Adrenal gland (tissue), 12 donors: ENCODE results near the gene PLEKHG7. TPM values are rescaled to one million over a fixed set of nuclear protein-coding genes. Genes with fewer than 3 reads are reported as not detected.

Experiments used
- DNase-seq, 7 donors: peaks; one replicate each; pipeline ENCODE4 v3.0.0-alpha.2; 2019 to 2020
- H3K27ac ChIP-seq, 5 donors: fragments of 200-600 bp; sonication (generic) in 4 of 5; 1 replicate in 3 of 5; 2 replicates in 2 of 5; pipeline versions ENCODE4 v1.5.1 to v1.8.0; 2016 to 2020; ENCODE audit warnings: mild to moderate bottlenecking in 1 of 5
- H3K27me3 ChIP-seq: fragments of 200-600 bp; 2 replicates; pipeline ENCODE4 v1.8.0; 2021
- H3K36me3 ChIP-seq, 2 donors: fragments of 200-600 bp; replicated peaks in 1 of 2; 1 replicate in 1 of 2; 2 replicates in 1 of 2; pipeline versions ENCODE4 v1.5.1 to v1.8.0; 2018 to 2022
- H3K4me1 ChIP-seq, 2 donors: fragments of 200-600 bp; replicated peaks in 1 of 2; 1 replicate in 1 of 2; 2 replicates in 1 of 2; pipeline versions ENCODE4 v1.5.1 to v1.8.0; 2018 to 2021
- H3K4me3 ChIP-seq, 4 donors: fragments of 200-600 bp; sonication (generic) in 3 of 4; one replicate each; pipeline ENCODE4 v1.5.1; 2016 to 2018
- H3K9me3 ChIP-seq, 3 donors: fragments of 200-600 bp; sonication (generic) in 1 of 3; replicated peaks in 1 of 3; 1 replicate in 2 of 3; 2 replicates in 1 of 3; pipeline versions ENCODE4 v1.5.1 to v1.8.0; 2016 to 2021
- CTCF ChIP-seq, 6 experiments: fragments of 450-650 bp in 4 of 6; fragments of 200-600 bp in 2 of 6; sonication (generic) in 1 of 6; IDR thresholded peaks; 1 replicate in 5 of 6; 2 replicates in 1 of 6; pipeline versions ENCODE4 v1.5.1 to v1.8.0; 2016 to 2021; ENCODE audit warnings: antibody characterized with exemption in 6 of 6, mild to moderate bottlenecking in 2 of 6, moderate library complexity in 1 of 6
- POLR2A ChIP-seq, 2 donors: fragments of 450-650 bp; IDR thresholded peaks; one replicate each; pipeline ENCODE4 v1.6.1; 2017; ENCODE audit warnings: antibody characterized with exemption in 2 of 2, mild to moderate bottlenecking in 2 of 2, moderate library complexity in 1 of 2
- WGBS, 4 donors: extraction: QIAGEN DNeasy Blood & Tissue Kit in 2 of 4; methylation state at CpG; one replicate each; pipeline versions ENCODE4 v1.1.5 to v1.1.7; 2013 to 2017; 5-methylcytosine and 5-hydroxymethylcytosine counted together
- intact Hi-C, 2 donors: fragments of 100-400 bp; cut with DNase I; formaldehyde crosslinking; loops; one replicate each; pipeline versions ENCODE4 v1.14.1 to v1.15.0; 2022 to 2023
- polyA plus RNA-seq, 3 donors: library from polyadenylated mRNA; stranded (reverse); fragments of 200-250 nt in 2 of 3; fragments of 350-450 nt in 1 of 3; fragmentation: Illumina TruSeq in 1 of 3; extraction: RNeasy Lipid Tissue Mini Kit (QIAGEN cat#74804) in 1 of 3; gene quantifications; one replicate each; pipeline ENCODE4 v1.2.3, GENCODE V29; 2013 to 2014
- total RNA-seq, 9 donors: library from RNA; depleted of rRNA in 4 of 9; stranded (reverse); fragments of >200 nt in 4 of 9; fragments of 120-200 nt in 1 of 9; fragmentation: NEBNext Ultra II Directional in 1 of 9; extraction: Animal tissue kit (Norgen Biotek cat#: 25700) in 1 of 9; gene quantifications; one replicate each; pipeline versions ENCODE4 v1.1.0 to v1.2.4, GENCODE V29; 2013 to 2023
- donor health status: healthy with polysubstance abuse.
- donor health status: Bipolar disorder and iron deficiency.
- donor health status: DM: yes; HTN: yes; CAD: no.
- donor health status: DM: no; HTN: no; CAD: no.
- donor health status: DM: no; HTN: no; CAD: no.
- donor health status: DM: yes; HTN: yes; CAD: no.

PLEKHG7 gene
- total and polyA plus RNA-seq, 12 donors: not detected

- no peak overlapping the region for H3K4me3 ChIP-seq
- intact Hi-C loops: no loop called here
- H3K9me3 ChIP-seq: no peaks in the 10 kb centered on the region
- H3K36me3 ChIP-seq: no peaks in the 10 kb centered on the region
- no peak for DNase-seq
- no peaks in the 10 kb centered on the region for H3K27me3 ChIP-seq
- TF ChIP-seq CTCF (IDR thresholded peaks at IDR 0.05) (no peak), POLR2A (IDR thresholded peaks at IDR 0.05) (no peak)
- 74 to 82% (median 77%) methylated on average over 3 of the region's 3 CpGs for WGBS, 4 donors
- peaks cover 8 to 14% of the 10 kb centered on the region in 2 donors for H3K4me1 ChIP-seq
- H3K27ac ChIP-seq: no peak overlapping the region
These were observed 20.1 kb downstream of the PLEKHG7 start for GRCh38 chr12:92722897-92723296.

- no peaks in the 10 kb centered on the region for H3K36me3 ChIP-seq
- 80 to 95% (median 91%) methylated on average over 4 of the region's 4 CpGs for WGBS, 4 donors
These were observed 24.1 kb downstream of the PLEKHG7 start for GRCh38 chr12:92726850-92727249.

GRCh38 chr12:92729773-92730305, 27.1 kb downstream of the PLEKHG7 start:
- no peaks in the 10 kb centered on the region for H3K9me3 ChIP-seq
- no peak overlapping the region for H3K27ac ChIP-seq
- H3K4me3 ChIP-seq: no peak overlapping the region
- WGBS, 4 donors: 38 to 55% (median 47%) methylated on average over 1 of the region's 1 CpG
- intact Hi-C loops: no loop called here
- DNase-seq: no peak
- TF ChIP-seq CTCF (IDR thresholded peaks at IDR 0.05) (no peak), POLR2A (IDR thresholded peaks at IDR 0.05) (no peak)
- no peaks in the 10 kb centered on the region for H3K27me3 ChIP-seq
- H3K4me1 ChIP-seq: no peaks in the 10 kb centered on the region
- H3K36me3 ChIP-seq: no peaks in the 10 kb centered on the region

More at GRCh38 chr12:92726850-92727249, 24.1 kb downstream of the PLEKHG7 start:
- Histone ChIP-seq H3K9me3 (no peaks in the 10 kb centered on the region), H3K27ac (no peak overlapping the region), H3K4me1 (no peaks in the 10 kb centered on the region), H3K27me3 (no peaks in the 10 kb centered on the region), H3K4me3 (no peak overlapping the region)
- TF ChIP-seq POLR2A (IDR thresholded peaks at IDR 0.05) (no peak), CTCF (IDR thresholded peaks at IDR 0.05) (no peak)
- intact Hi-C loops: no loop called here
- no peak for DNase-seq

GRCh38 chr12:92730758-92731157, 28.0 kb downstream of the PLEKHG7 start:
- Histone ChIP-seq H3K27me3 (no peaks in the 10 kb centered on the region), H3K4me1 (peaks cover 0 to 4% of the 10 kb centered on the region in 2 donors), H3K27ac (no peak overlapping the region), H3K4me3 (no peak overlapping the region), H3K36me3 (no peaks in the 10 kb centered on the region), H3K9me3 (no peaks in the 10 kb centered on the region)
- no peak for DNase-seq
- TF ChIP-seq CTCF (IDR thresholded peaks at IDR 0.05): no peak
- TF ChIP-seq POLR2A (IDR thresholded peaks at IDR 0.05): no peak
- intact Hi-C loops: no loop called here
- 86 to 91% (median 88%) methylated on average over 5 of the region's 5 CpGs for WGBS, 4 donors
